Esophagus muscularis mucosa (tissue), 4 donors: ENCODE results near the gene WDR19. TPM values are rescaled to one million over a fixed set of nuclear protein-coding genes. Genes with fewer than 3 reads are reported as not detected.

Experiments used
- DNase-seq: peaks from one replicate; pipeline ENCODE4 v3.0.0-alpha.2; 2017; ENCODE audit errors: extremely low spot score
- H3K27ac ChIP-seq, 4 donors: fragments of 200-600 bp; sonication (generic); replicated peaks in 1 of 4; 1 replicate in 3 of 4; 2 replicates in 1 of 4; pipeline ENCODE4 v1.5.1; 2016 to 2019; ENCODE audit warnings: mild to moderate bottlenecking in 1 of 4
- H3K27me3 ChIP-seq, 4 donors: fragments of 200-600 bp; sonication (generic); one replicate each; pipeline versions ENCODE4 v1.5.1 to v1.6.0; 2016 to 2019
- H3K36me3 ChIP-seq, 4 donors: fragments of 200-600 bp; sonication (generic); one replicate each; pipeline ENCODE4 v1.5.1; 2016 to 2019
- H3K4me1 ChIP-seq, 4 donors: fragments of 200-600 bp; sonication (generic); one replicate each; pipeline ENCODE4 v1.5.1; 2016 to 2019
- H3K4me3 ChIP-seq, 4 donors: fragments of 200-600 bp; sonication (generic); 1 replicate in 2 of 4; 2 replicates in 2 of 4; pipeline ENCODE4 v1.5.1; 2016 to 2019; ENCODE audit warnings: mild to moderate bottlenecking in 4 of 4, moderate library complexity in 1 of 4
- H3K9me3 ChIP-seq, 4 donors: fragments of 200-600 bp; sonication (generic); 1 replicate in 3 of 4; 2 replicates in 1 of 4; pipeline ENCODE4 v1.5.1; 2016 to 2019
- EP300 ChIP-seq: sonication (generic); formaldehyde crosslinking; IDR thresholded peaks from one replicate; pipeline ENCODE4 v1.6.1; 2017; ENCODE audit warnings: antibody characterized with exemption
- POLR2A ChIP-seq: fragments of 450-650 bp; IDR thresholded peaks from one replicate; pipeline ENCODE4 v1.6.1; 2017; ENCODE audit warnings: antibody characterized with exemption, moderate library complexity, mild to moderate bottlenecking, low read depth
- POLR2AphosphoS5 ChIP-seq, 2 donors: sonication (generic); formaldehyde crosslinking; IDR thresholded peaks; one replicate each; pipeline ENCODE4 v1.6.1; 2017; ENCODE audit warnings: antibody characterized with exemption in 2 of 2
- WGBS: methylation state at CpG from one replicate; pipeline ENCODE4 v1.1.5; 2018; 5-methylcytosine and 5-hydroxymethylcytosine counted together
- intact Hi-C: fragments of 100-400 bp; cut with DNase I; formaldehyde crosslinking; loops from one replicate; pipeline ENCODE4 v1.15.1; 2023
- total RNA-seq, 4 donors: library from RNA; depleted of rRNA; stranded (reverse); fragments of >200 nt; gene quantifications; one replicate each; pipeline versions ENCODE4 v1.1.0 to v1.2.1, GENCODE V29; 2016
- TF ChIP-seq, protein P1 (sequence below), 3 experiments: fragments of 200-600 bp in 2 of 3; fragments of 450-650 bp in 1 of 3; sonication (generic) in 2 of 3; IDR thresholded peaks; one replicate each; pipeline ENCODE4 v1.5.1; 2017 to 2019; ENCODE audit warnings: antibody characterized with exemption in 3 of 3, mild to moderate bottlenecking in 2 of 3, moderate library complexity in 1 of 3

The WDR19 gene
- total RNA-seq, 4 donors from 2014 or later: 22.1 to 32.4 (median 26.0) TPM

- intact Hi-C loops: no loop called here
- H3K4me1 ChIP-seq: no peaks in the 10 kb centered on the region
- H3K27ac ChIP-seq: no peak overlapping the region
- H3K27me3 ChIP-seq: no peaks in the 10 kb centered on the region
- TF ChIP-seq, protein P1, sequence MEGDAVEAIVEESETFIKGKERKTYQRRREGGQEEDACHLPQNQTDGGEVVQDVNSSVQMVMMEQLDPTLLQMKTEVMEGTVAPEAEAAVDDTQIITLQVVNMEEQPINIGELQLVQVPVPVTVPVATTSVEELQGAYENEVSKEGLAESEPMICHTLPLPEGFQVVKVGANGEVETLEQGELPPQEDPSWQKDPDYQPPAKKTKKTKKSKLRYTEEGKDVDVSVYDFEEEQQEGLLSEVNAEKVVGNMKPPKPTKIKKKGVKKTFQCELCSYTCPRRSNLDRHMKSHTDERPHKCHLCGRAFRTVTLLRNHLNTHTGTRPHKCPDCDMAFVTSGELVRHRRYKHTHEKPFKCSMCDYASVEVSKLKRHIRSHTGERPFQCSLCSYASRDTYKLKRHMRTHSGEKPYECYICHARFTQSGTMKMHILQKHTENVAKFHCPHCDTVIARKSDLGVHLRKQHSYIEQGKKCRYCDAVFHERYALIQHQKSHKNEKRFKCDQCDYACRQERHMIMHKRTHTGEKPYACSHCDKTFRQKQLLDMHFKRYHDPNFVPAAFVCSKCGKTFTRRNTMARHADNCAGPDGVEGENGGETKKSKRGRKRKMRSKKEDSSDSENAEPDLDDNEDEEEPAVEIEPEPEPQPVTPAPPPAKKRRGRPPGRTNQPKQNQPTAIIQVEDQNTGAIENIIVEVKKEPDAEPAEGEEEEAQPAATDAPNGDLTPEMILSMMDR (IDR thresholded peaks at IDR 0.05): no peak
- no peak for TF ChIP-seq POLR2A
- no peak for TF ChIP-seq POLR2AphosphoS5 (IDR thresholded peaks at IDR 0.05)
- no peak for TF ChIP-seq EP300
- H3K4me3 ChIP-seq: no peak overlapping the region
- no peaks in the 10 kb centered on the region for H3K9me3 ChIP-seq
- H3K36me3 ChIP-seq: peaks cover 5 to 64% (median 46%) of the 10 kb centered on the region in 4 donors
- DNase-seq: no peak
Measured at GRCh38 chr4:39320381-39321115, 138.2 kb downstream of the WDR19 start.

DNA sequence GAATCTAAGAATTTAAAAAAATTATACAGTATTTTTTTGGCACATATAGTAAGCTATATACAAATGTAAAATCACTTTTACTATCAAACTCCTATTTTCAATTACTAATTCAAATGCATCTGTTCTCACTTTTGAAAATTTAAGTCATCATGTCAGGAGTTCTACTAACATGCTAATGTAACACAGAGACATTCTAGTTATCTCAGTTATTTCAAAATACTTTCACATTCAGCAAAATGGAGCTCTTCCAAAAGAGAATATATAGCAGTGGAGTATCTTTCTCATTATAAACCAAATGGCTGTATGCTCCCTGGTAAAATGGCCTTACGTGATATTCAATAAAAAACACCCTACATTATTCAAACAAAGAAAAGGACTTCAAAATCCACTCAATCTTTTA, 141.5 kb downstream of the WDR19 start:
- TF ChIP-seq, protein P1 (IDR thresholded peaks at IDR 0.05): no peak
- no peak for TF ChIP-seq POLR2AphosphoS5 (IDR thresholded peaks at IDR 0.05)
- no peak for TF ChIP-seq POLR2A
- no peak for TF ChIP-seq EP300
- Histone ChIP-seq H3K4me3 (no peak overlapping the region), H3K4me1 (no peaks in the 10 kb centered on the region), H3K27ac (no peak overlapping the region), H3K27me3 (no peaks in the 10 kb centered on the region), H3K9me3 (no peaks in the 10 kb centered on the region), H3K36me3 (peaks cover 0 to 68% (median 40%) of the 10 kb centered on the region in 4 donors)
- intact Hi-C loops: no loop called here
- DNase-seq: no peak
- WGBS: 100% methylated on average over 1 of the region's 1 CpG

GRCh38 chr4:39324446-39324845, 142.1 kb downstream of the WDR19 start:
- H3K9me3 ChIP-seq: no peaks in the 10 kb centered on the region
- H3K4me3 ChIP-seq: no peak overlapping the region
- no peak for DNase-seq
- H3K36me3 ChIP-seq: peaks cover 0 to 63% (median 34%) of the 10 kb centered on the region in 4 donors
- intact Hi-C loops: no loop called here
- no peaks in the 10 kb centered on the region for H3K4me1 ChIP-seq
- H3K27ac ChIP-seq: no peak overlapping the region
- TF ChIP-seq POLR2A (no peak), EP300 (no peak), POLR2AphosphoS5 (IDR thresholded peaks at IDR 0.05) (no peak)
- TF ChIP-seq, protein P1 (IDR thresholded peaks at IDR 0.05): no peak
- no peaks in the 10 kb centered on the region for H3K27me3 ChIP-seq
- WGBS: 96% methylated on average over 2 of the region's 2 CpGs

GRCh38 chr4:39324897-39325613, 142.7 kb downstream of the WDR19 start:
- no peak for DNase-seq
- no peak overlapping the region for H3K27ac ChIP-seq
- intact Hi-C loops: no loop called here
- TF ChIP-seq POLR2A (no peak), EP300 (no peak), POLR2AphosphoS5 (IDR thresholded peaks at IDR 0.05) (no peak)
- TF ChIP-seq, protein P1 (IDR thresholded peaks at IDR 0.05): no peak
- H3K4me1 ChIP-seq: no peaks in the 10 kb centered on the region
- no peak overlapping the region for H3K4me3 ChIP-seq
- 99% methylated on average over 4 of the region's 4 CpGs for WGBS
- no peaks in the 10 kb centered on the region for H3K9me3 ChIP-seq
- peaks cover 0 to 58% (median 29%) of the 10 kb centered on the region in 4 donors for H3K36me3 ChIP-seq
- H3K27me3 ChIP-seq: no peaks in the 10 kb centered on the region
